RKO (cell line): Measurements from ENCODE around the gene PACS1.
"Not testable (repeated sequence)": the region's sequence is repeated elsewhere in the genome, so short reads cannot be mapped to it uniquely, and the experiment has no call there.

Experiments
- DNase-seq: peaks from one replicate; pipeline ENCODE4 v3.0.0-alpha.2; 2016; ENCODE audit warnings: low spot score

Gene PACS1

GRCh38 chr11:66276619-66277018 is 206.5 kb downstream of the PACS1 start:
- not testable (repeated sequence) for DNase-seq

GRCh38 chr11:66277064-66277463 is 207.0 kb downstream of the PACS1 start:
- not testable (repeated sequence) for DNase-seq

- DNase-seq: no peak
Observed at GRCh38 chr11:66277471-66278362, 207.6 kb downstream of the PACS1 start, which contains the start of gene CNIH2. CNIH2 (plus strand) TSS chr11:66278175; CDS start chr11:66278457, 282 bp downstream.

GRCh38 chr11:66278363-66279091 is 208.5 kb downstream of the PACS1 start:
- no peak for DNase-seq

GRCh38 chr11:66279092-66279734 is 209.1 kb downstream of the PACS1 start:
- no peak for DNase-seq

- no peak for DNase-seq
Observed at GRCh38 chr11:66280428-66280827, 210.4 kb downstream of the PACS1 start.

GRCh38 chr11:66281001-66281400 is 210.9 kb downstream of the PACS1 start:
- no peak for DNase-seq

GRCh38 chr11:66281776-66282467 is 211.8 kb downstream of the PACS1 start:
- no peak for DNase-seq

GRCh38 chr11:66282468-66283455 is 212.7 kb downstream of the PACS1 start:
- DNase-seq: peak; percentile 96

- no peak for DNase-seq
Observed at GRCh38 chr11:66283461-66284105, 213.5 kb downstream of the PACS1 start.

- DNase-seq: no peak
Observed at GRCh38 chr11:66284526-66285078, 214.5 kb downstream of the PACS1 start.

GRCh38 chr11:66285250-66285947 is 215.3 kb downstream of the PACS1 start:
- DNase-seq: no peak

GRCh38 chr11:66286699-66287098 is 216.6 kb downstream of the PACS1 start:
- no peak for DNase-seq

- no peak for DNase-seq
Observed at GRCh38 chr11:66287211-66287888, 217.3 kb downstream of the PACS1 start.

GRCh38 chr11:66287889-66288670 is 218.0 kb downstream of the PACS1 start:
- DNase-seq: peak; percentile 48

GRCh38 chr11:66288671-66289547 is 218.8 kb downstream of the PACS1 start, which contains the start of gene YIF1A:
YIF1A (minus strand) TSS chr11:66289143; CDS start chr11:66288985, 158 bp downstream.
- DNase-seq: peak; percentile 100
